ENCODE measurements around the gene ANKRD16. TPM values are rescaled to one million over a fixed set of nuclear protein-coding genes. Genes with fewer than 3 reads are reported as not detected.
"Not testable (repeated sequence)": the region's sequence is repeated elsewhere in the genome, so short reads cannot be mapped to it uniquely, and the experiment has no call there.

ANKRD16 gene
- total RNA-seq, 1 donor from 2014 or later = 5.2 TPM

DNA sequence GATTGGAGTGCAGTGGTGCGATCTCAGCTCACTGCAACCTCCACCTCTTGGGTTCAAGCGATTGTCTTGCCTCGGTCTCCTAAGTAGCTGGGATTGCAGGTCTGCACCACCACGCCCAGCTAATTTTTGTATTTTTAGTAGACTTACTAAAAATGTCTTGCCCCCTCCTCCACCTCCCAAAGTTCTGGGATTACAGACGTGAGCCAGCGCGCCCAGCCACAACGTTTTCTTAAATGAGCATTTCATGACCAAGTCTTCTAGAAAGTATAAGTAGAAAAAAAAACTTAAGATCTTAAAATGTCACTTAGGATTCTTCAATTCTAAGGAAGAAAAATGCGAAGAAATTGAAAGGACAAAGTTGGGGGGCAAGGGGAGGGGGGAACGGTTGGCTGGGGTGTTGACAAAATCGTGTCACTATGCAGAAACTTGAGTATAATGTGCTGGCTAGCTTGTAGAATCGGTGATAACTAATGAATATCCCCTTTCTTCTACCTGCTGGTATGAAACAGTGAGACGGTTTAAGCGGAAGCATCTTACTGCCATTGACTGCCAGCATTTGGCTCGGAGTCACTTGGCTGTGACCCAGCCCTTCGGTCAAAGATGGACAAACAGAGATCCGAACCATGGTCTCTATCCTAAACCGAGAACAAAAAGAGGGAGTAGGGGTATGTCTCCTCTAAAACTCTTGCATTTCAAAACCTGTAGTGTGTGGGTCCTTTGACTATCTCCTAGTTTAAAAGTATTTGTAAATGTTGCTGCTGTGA, 13.0 kb upstream of the ANKRD16 start:
- ATAC-seq = no peak

GRCh38 chr10:5900247-5900646, 10.6 kb upstream of the ANKRD16 start:
- ATAC-seq = no peak

- ATAC-seq = no peak
These were observed 8.5 kb upstream of the ANKRD16 start for GRCh38 chr10:5898163-5898562.

GRCh38 chr10:5897504-5897903, 7.8 kb upstream of the ANKRD16 start:
- no peak for ATAC-seq

GRCh38 chr10:5897053-5897340, 7.3 kb upstream of the ANKRD16 start:
- ATAC-seq = no peak

DNA sequence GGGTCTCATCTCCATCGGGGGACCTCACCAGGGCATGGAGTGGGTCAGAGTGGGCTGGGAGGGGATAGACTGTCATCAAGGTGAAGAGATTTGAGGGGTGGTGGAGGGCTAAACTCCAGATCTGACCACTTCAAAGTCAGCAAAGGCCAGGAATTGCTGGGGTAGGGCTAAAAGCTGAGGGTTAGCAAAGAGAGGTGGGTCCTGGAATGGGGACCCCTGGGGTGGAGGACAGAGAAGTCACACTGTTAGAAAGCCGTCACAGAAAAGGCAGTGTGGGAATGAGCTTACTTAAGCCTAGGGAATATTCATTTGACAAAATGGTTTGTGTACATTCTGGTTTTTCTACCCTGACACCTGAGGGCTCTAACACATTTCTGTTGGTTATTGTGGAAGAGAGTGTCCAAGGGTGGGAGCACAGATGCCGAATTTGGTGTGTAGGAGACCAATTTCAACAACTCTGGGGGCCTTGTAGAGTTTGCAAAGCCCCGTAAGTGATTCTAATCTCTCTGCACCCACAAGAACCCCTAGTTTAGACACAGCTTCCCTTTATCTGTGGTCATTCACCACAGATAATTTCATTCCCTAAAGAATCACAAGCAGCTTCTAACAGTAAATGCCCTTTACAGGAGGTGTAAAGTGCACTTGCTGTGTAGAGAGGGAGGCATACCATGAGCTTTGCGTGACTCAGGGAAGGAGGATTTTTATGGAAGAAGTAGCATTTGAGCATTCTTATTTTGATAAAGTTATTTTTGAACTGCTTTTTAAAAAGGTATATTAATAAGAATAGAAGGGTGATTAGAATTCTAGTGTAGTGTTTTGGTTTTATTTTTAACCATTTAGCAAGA, 6.7 kb upstream of the ANKRD16 start:
- ATAC-seq = no peak

GRCh38 chr10:5895804-5896203, 6.1 kb upstream of the ANKRD16 start:
- ATAC-seq = no peak

DNA sequence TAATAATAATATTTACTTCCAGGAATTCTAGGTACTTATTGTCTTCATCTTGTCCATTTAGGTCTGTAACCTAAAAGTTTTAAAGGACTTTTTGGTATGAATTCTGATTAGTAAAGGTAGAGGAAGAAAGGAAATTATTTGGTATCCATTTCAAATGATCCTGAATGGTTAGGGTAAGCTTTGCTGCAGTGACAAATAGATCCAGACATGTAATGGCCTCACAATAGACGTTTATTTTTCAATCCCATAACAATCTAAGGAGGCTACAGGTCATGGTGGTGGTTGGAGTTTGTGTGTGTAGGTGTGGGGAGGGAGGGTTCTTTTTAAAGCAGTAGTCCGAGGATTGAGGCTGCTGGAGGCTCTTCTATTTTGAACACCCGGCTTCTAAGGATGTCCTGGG, 5.7 kb upstream of the ANKRD16 start:
- ATAC-seq = no peak

DNA sequence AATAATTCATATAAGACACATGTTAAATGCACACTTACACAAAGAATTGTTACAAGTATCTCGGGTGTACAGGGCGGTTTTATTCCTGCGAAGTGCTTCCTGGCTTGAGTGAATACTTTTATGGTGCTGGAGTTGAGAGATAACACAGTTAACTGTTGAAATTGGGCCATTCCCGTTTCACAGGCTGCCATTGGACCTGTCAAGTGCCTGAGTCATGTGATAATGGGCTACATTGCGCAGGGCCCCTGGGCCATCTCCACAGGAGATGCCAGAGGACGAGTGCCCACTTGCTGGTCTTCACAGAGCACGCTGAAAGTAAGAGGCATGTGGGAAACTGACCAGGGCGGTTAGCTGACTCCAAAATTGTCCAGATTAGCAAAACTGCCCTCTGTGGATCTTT, 5.2 kb upstream of the ANKRD16 start:
- no peak for ATAC-seq

DNA sequence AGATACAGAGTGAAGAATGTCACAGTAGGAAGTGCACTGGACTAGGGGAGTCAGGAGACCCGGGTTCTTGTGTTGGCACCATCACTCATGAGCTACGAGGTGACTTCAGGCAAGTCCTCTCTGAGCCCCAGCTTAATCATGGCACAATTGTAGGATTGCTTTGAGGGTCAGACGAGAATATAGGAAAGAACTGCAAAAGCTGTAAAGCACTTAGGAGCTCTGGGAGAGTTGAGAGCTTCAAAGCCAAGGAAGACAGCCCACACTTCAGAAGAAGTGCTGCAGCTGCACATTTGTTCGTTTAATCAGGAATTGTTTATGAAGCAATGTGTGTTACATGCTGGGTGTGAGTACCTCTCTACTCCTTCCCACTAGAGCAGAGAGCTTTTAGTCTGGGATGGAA, 4.7 kb upstream of the ANKRD16 start:
- no peak for ATAC-seq

GRCh38 chr10:5893321-5893720, 3.6 kb upstream of the ANKRD16 start:
- ATAC-seq = no peak

DNA sequence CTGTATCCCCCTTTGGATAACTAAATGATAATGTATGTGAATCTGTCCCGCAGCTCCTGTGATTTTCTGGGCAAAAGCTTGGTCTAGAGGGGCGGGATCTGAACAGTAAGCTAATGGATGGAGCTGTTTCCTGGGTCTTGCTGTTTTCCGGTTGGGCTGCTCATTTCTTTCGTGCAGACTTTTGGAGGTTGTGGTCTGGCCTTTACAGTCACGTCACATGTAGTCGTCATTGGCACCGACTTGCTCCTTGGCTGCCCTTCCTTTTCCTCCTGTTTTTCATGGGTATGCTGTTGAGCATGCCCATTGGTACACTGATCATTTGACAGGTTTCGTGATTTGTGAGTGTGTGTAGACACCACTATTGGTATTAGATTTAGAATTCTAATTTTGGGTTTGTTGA, 2.3 kb upstream of the ANKRD16 start:
- ATAC-seq = no peak

GRCh38 chr10:5891009-5891408, 1.3 kb upstream of the ANKRD16 start:
- no peak for ATAC-seq

GRCh38 chr10:5890452-5890915, 791 bp upstream of the ANKRD16 start:
- ATAC-seq = no peak

- peak; percentile 18 for ATAC-seq
These were observed 660 bp downstream of the ANKRD16 start for GRCh38 chr10:5888843-5889623.

- ATAC-seq = no peak
These were observed 1.3 kb downstream of the ANKRD16 start for GRCh38 chr10:5888351-5888750.

- no peak for ATAC-seq
These were observed 2.1 kb downstream of the ANKRD16 start for GRCh38 chr10:5887641-5888040.

DNA sequence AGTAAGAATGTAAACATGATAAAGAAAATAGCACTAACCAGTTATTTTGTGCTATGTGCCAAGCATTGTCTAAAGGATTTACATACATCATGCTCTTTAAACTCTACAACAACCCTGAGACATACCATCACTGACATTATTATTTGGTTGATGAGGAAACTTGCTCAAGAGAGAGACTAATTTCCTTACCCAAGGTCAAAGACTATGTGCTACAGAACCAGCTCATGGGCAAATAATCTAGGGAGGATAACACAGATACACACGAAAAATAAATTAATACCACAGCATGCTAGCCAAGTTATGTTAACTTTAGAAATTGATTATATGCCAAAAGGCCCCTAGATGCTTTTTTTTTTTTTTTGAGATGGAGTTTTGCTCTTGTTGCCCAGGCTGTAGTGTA, 2.7 kb downstream of the ANKRD16 start:
- no peak for ATAC-seq

DNA sequence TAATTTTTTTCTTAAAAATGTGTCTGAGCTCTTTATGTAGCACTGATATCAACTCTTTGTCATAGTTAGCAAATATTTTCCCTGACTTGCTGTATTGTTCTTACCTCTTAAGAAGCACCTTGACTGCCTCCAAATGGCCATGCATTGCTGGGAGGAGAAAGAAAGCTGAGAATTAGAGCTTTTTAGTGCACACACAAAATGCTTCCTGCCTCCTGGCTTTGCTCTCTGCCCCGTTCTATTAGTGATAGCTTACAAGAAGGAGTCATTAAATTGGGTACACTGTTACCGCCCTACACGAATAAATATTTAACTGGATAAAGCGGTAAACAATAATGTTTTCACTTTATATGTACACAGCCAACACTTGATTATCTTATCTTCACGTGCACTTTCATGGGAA, 4.1 kb downstream of the ANKRD16 start:
- ATAC-seq = no peak

- no peak for ATAC-seq
These were observed 6.7 kb downstream of the ANKRD16 start for GRCh38 chr10:5882961-5883360.

DNA sequence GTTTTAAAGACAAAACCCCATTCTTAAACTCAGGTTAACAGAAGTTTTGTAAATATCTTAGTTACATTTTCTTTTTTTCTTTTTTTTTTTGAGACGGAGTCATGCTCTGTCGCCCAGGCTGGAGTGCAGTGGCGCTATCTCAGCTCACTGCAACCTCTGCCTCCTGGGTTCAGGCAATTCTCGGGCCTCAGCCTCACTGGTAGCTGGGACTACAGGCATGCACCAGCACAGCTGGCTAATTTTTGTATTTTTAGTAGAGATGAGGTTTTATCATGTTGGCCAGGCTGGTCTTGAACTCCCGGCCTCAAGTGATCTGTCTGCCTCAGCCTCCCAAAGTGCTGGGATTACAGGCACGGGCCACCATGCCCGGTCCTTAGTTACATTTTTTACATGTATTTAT, 12.7 kb downstream of the ANKRD16 start:
- ATAC-seq = not testable (repeated sequence)

DNA sequence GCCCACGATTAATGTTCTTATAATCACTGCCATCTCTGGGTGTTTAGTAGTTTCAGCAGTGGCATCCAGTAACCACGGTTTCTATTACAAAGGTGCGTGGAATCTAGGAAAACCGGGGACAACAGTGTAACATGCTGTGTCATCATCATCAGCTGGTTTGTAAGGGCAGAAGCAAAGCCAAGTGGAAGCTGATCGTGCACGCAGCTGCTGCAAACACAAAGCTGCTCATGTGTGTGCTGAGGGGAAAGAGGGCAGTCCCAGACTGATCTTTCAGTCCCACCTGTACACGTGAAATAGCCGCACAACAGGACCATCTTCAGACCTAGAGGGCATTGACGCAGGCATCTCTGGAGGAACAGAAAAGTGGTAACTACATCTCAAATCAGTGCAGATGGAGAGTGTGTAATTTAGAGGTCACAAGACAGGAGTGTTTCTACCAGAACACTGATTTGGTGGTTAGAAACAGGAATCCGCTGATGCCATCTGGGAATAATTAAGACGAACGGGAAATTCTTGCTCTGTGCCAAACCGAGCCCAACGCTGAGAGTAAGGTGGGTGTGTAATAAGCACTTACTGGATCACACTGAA, 13.4 kb downstream of the ANKRD16 start:
- ATAC-seq = peak; percentile 52

GRCh38 chr10:5873515-5873995, 16.1 kb downstream of the ANKRD16 start:
- ATAC-seq = peak; percentile 73
